Gastrocnemius medialis (tissue), 4 donors: ENCODE measurements around the gene KPNB1.

Source experiments
- POLR2A ChIP-seq, 2 donors: fragments of 450-650 bp; IDR thresholded peaks; one replicate each; pipeline ENCODE4 v1.6.1; 2017; ENCODE audit warnings: antibody characterized with exemption in 2 of 2, mild to moderate bottlenecking in 2 of 2, moderate library complexity in 2 of 2
- TF ChIP-seq, protein P1 (sequence below), 5 experiments: fragments of 450-650 bp in 3 of 5; fragments of 200-600 bp in 2 of 5; sonication (generic) in 2 of 5; IDR thresholded peaks in 4 of 5; conservative IDR thresholded peaks in 1 of 5; 1 replicate in 4 of 5; 2 replicates in 1 of 5; pipeline ENCODE4 v1.5.1; 2016 to 2019; ENCODE audit warnings: antibody characterized with exemption in 5 of 5, mild to moderate bottlenecking in 3 of 5, moderate library complexity in 3 of 5

DNA sequence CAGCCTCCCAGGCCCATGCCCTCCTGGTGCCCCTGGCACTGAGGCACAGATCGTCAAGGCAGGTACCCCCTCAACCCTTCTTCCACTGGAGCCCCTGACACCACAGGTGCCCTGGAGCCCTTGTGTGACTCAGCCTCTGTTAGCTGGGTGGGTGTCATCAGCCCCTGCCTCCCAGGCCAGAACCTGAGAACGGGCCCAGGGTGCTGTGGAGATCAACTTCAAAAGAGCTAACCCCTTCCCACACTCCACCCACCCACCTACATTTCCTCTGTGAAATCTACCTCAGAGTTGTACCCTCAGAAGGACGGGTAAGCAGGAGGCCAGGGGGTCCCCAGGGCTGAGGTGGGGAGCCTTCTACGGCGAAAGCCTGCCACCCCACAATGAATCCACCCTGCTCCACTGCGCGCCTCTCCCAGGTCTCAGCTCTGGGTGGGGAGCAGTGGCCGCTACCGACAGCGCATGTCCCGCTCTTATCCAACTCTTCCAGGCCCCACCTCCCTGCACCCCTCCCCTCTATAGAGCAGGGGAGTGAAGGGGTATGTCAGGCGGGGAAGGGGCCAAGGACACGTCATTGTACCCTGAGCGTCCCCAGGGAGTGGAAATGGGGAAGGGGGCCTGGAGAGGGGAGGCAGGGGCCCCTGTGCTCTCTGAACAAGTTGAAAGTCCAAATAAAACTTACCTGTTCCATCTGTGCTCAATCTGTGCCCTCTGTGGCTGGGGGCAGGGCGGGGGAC lies 61.8 kb downstream of the KPNB1 start:
- TF ChIP-seq, protein P1, sequence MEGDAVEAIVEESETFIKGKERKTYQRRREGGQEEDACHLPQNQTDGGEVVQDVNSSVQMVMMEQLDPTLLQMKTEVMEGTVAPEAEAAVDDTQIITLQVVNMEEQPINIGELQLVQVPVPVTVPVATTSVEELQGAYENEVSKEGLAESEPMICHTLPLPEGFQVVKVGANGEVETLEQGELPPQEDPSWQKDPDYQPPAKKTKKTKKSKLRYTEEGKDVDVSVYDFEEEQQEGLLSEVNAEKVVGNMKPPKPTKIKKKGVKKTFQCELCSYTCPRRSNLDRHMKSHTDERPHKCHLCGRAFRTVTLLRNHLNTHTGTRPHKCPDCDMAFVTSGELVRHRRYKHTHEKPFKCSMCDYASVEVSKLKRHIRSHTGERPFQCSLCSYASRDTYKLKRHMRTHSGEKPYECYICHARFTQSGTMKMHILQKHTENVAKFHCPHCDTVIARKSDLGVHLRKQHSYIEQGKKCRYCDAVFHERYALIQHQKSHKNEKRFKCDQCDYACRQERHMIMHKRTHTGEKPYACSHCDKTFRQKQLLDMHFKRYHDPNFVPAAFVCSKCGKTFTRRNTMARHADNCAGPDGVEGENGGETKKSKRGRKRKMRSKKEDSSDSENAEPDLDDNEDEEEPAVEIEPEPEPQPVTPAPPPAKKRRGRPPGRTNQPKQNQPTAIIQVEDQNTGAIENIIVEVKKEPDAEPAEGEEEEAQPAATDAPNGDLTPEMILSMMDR (IDR thresholded peaks at IDR 0.05 in 4 of 5, conservative IDR thresholded peaks at IDR 0.05 in 1 of 5): no peak
- no peak for TF ChIP-seq POLR2A (IDR thresholded peaks at IDR 0.05)
